ENCODE data around the gene PLXNB1. TPM values are rescaled to one million over a fixed set of nuclear protein-coding genes. Genes with fewer than 3 reads are reported as not detected.

The PLXNB1 gene
- total RNA-seq, 1 donor from 2014 or later = 11.5 TPM

DNA sequence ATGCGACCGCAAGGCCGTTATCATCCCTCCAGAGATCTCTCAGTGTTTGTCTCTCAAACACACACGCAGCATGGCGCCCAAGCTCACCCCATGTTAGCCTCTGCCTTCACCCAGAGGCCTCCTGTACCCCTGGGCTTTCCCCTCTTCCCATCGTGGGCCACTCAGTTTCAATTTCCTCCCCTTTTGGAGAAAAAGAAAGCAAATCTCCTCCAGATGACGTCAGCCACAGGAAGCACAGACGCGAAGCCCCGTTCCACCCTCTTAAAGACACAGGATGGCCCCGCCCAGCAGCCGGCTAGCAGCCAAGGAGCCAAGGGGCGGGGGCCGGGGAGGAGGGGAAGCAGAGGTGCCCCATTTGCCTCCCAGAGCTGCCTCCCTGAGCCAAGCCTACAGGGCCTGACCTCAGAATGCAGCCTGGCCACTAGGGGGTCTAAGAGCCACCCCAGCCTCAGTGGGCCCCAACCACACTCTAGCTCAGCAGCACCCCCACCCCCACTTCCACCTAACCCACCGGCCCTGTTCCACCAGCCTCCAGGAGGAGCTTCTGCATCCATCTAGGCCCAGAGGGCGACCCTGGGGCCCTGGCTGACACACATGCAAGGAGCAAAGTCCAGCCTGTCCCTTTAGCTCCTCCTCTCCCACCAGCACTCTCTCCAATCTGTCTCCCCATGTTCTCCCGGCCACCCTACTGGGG is 43.2 kb upstream of the PLXNB1 start:
- peak overlapping the region; percentile 87 for H3K27ac ChIP-seq (ENCODE audit: low read depth, low read length)
- H3K4me1 ChIP-seq (ENCODE audit: control insufficient read depth in 3 of 3, insufficient read depth in 3 of 3, low read length in 3 of 3) = peaks cover 27 to 40% (median 33%) of the 10 kb centered on the region in 3 donors
- H3K27me3 ChIP-seq (ENCODE audit: control insufficient read depth in 3 of 3, insufficient read depth in 3 of 3, low read length in 3 of 3) = no peaks in the 10 kb centered on the region
- no peaks in the 10 kb centered on the region for H3K9me3 ChIP-seq (ENCODE audit: control insufficient read depth in 3 of 3, low read length in 3 of 3)
- peak overlapping the region; percentile 74 to 97 (median 92) for H3K4me3 ChIP-seq (ENCODE audit: low read length in 3 of 3)
- H3K9ac ChIP-seq (ENCODE audit: low read depth in 1 of 3, low read length in 3 of 3) = peak overlapping the region; percentile 72 to 90 (median 89)
- H3K36me3 ChIP-seq (ENCODE audit: control insufficient read depth in 3 of 3, insufficient read depth in 3 of 3, low read length in 3 of 3) = peaks cover 8 to 18% (median 13%) of the 10 kb centered on the region in 3 donors

DNA sequence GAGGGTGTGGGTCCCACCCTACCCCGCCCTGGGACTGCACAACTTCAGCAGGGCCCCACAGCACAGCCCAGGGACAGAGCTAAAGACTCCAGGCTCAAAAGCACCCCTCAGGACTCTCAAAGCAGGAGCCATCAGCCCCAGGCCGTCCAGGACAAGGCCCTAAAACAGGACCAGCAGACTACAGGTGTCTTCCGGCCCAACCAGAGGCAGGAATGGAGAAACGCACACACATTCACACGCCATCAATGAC is 42.7 kb upstream of the PLXNB1 start:
- peaks cover 13 to 18% (median 17%) of the 10 kb centered on the region in 3 donors for H3K36me3 ChIP-seq (ENCODE audit: control insufficient read depth in 3 of 3, insufficient read depth in 3 of 3, low read length in 3 of 3)

DNA sequence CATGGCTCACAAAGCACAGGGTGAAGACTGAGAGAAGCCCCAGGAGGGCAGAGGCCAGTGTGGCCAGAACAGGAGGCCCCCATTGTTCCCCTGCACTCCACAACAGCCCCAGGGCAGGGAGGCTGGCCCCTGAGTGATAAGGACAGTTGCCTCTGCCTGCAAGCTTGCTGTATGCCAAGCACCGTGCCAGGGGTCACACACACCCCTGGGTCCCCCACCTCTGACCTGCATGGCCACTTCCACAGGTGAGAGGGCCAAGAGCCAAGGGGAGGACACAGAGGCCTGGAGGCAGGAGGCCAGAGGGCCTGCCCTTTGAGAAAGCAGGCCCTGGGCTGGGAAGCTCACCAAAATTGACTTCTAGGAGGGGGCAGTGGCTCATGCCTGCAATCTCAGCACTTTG is 40.4 kb upstream of the PLXNB1 start:
- no peak overlapping the region for H3K4me3 ChIP-seq (ENCODE audit: low read length in 3 of 3)
- no peaks in the 10 kb centered on the region for H3K27me3 ChIP-seq (ENCODE audit: control insufficient read depth in 3 of 3, insufficient read depth in 3 of 3, low read length in 3 of 3)
- peak overlapping the region in 2 of 3 donors; percentile 32 to 60 for H3K9ac ChIP-seq (ENCODE audit: low read depth in 1 of 3, low read length in 3 of 3)
- peaks cover 18 to 25% (median 23%) of the 10 kb centered on the region in 3 donors for H3K36me3 ChIP-seq (ENCODE audit: control insufficient read depth in 3 of 3, insufficient read depth in 3 of 3, low read length in 3 of 3)
- peaks cover 51 to 66% (median 60%) of the 10 kb centered on the region in 3 donors for H3K4me1 ChIP-seq (ENCODE audit: control insufficient read depth in 3 of 3, insufficient read depth in 3 of 3, low read length in 3 of 3)
- no peak overlapping the region for H3K27ac ChIP-seq (ENCODE audit: low read depth, low read length)
- H3K9me3 ChIP-seq (ENCODE audit: control insufficient read depth in 3 of 3, low read length in 3 of 3) = no peaks in the 10 kb centered on the region

More for the DNA sequence above, 42.7 kb upstream of the PLXNB1 start:
- H3K9ac ChIP-seq (ENCODE audit: low read depth in 1 of 3, low read length in 3 of 3) = peak overlapping the region; percentile 72 to 90 (median 89)
- H3K27me3 ChIP-seq (ENCODE audit: control insufficient read depth in 3 of 3, insufficient read depth in 3 of 3, low read length in 3 of 3) = no peaks in the 10 kb centered on the region
- no peaks in the 10 kb centered on the region for H3K9me3 ChIP-seq (ENCODE audit: control insufficient read depth in 3 of 3, low read length in 3 of 3)
- H3K4me1 ChIP-seq (ENCODE audit: control insufficient read depth in 3 of 3, insufficient read depth in 3 of 3, low read length in 3 of 3) = peaks cover 32 to 45% (median 38%) of the 10 kb centered on the region in 3 donors
- peak overlapping the region; percentile 87 for H3K27ac ChIP-seq (ENCODE audit: low read depth, low read length)
- H3K4me3 ChIP-seq (ENCODE audit: low read length in 3 of 3) = peak overlapping the region; percentile 74 to 97 (median 92)

DNA sequence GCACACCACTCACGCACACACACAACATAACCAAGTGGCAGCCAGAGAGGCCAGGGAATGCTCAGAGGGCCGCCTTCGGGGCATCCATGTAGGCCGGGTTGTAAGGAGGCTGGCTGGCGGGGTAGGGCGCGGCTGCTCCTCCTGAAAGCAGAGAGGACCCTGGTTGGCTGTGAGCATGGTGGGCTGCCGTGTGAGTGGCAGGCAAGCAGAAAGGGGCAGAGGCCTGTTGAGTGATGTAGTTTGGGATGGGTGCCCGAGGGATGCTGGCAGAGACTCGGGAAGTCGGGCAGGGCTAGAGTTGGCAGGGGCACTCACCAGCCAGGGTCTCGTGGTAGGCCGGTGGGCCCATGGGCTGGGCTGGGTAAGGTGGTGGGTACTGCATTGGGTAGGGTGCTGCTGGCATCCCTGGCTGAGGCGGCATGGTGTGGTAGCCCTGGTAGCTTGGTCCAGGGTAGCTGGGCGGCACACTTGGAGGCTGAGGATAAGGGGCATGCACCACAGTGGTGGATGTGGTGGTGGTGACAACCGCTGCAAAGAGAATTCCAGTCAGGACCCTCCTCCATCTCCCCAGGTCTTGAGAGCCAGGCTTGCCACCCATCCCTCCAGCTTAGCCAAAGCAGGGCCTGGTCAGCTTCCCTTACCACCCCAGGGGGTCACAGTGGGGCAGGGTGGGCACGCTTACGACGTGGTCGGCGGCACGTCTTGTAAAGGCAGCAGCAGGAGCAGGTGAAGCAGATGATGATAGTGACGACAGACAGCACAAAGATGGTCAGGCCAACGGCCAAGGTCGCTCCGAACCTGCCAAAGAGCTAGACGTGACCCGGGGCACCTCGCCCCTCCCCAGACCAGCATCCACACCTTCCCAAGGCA is 39.4 kb upstream of the PLXNB1 start:
- Histone ChIP-seq H3K9ac (ENCODE audit: low read depth in 1 of 3, low read length in 3 of 3) (peak overlapping the region in 2 of 3 donors; percentile 12 to 25), H3K36me3 (ENCODE audit: control insufficient read depth in 3 of 3, insufficient read depth in 3 of 3, low read length in 3 of 3) (peaks cover 18 to 27% (median 23%) of the 10 kb centered on the region in 3 donors), H3K27me3 (ENCODE audit: control insufficient read depth in 3 of 3, insufficient read depth in 3 of 3, low read length in 3 of 3) (no peaks in the 10 kb centered on the region), H3K9me3 (ENCODE audit: control insufficient read depth in 3 of 3, low read length in 3 of 3) (no peaks in the 10 kb centered on the region), H3K4me1 (ENCODE audit: control insufficient read depth in 3 of 3, insufficient read depth in 3 of 3, low read length in 3 of 3) (peaks cover 57 to 74% (median 69%) of the 10 kb centered on the region in 3 donors), H3K27ac (ENCODE audit: low read depth, low read length) (no peak overlapping the region), H3K4me3 (ENCODE audit: low read length in 3 of 3) (peak overlapping the region in 1 of 3 donors; percentile 13)

DNA sequence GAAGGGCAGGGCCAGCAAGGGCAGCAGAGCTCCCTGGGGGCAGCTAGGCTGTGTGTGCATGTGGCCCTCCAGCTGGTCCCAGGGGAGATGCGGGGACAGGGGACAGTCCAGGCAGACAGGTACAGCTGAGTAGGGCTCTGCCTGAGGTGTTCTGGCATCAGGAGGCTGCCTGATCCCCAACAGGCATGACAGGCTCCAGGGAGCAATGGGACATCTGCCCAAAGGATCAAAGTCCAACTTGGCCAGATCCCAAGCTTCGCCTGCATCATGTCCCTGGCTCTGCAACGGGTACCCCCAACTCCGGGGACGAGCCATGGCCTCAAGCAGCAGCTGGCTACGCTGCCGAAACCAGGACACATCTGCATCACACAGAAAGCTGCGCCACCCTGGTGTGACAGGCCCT is 38.4 kb upstream of the PLXNB1 start:
- Histone ChIP-seq H3K9me3 (ENCODE audit: control insufficient read depth in 3 of 3, low read length in 3 of 3) (no peaks in the 10 kb centered on the region), H3K27me3 (ENCODE audit: control insufficient read depth in 3 of 3, insufficient read depth in 3 of 3, low read length in 3 of 3) (no peaks in the 10 kb centered on the region), H3K36me3 (ENCODE audit: control insufficient read depth in 3 of 3, insufficient read depth in 3 of 3, low read length in 3 of 3) (peaks cover 19 to 29% (median 23%) of the 10 kb centered on the region in 3 donors), H3K4me1 (ENCODE audit: control insufficient read depth in 3 of 3, insufficient read depth in 3 of 3, low read length in 3 of 3) (peaks cover 54 to 70% (median 67%) of the 10 kb centered on the region in 3 donors), H3K4me3 (ENCODE audit: low read length in 3 of 3) (no peak overlapping the region), H3K27ac (ENCODE audit: low read depth, low read length) (peak overlapping the region; percentile 100), H3K9ac (ENCODE audit: low read depth in 1 of 3, low read length in 3 of 3) (peak overlapping the region; percentile 16 to 91 (median 57))

DNA sequence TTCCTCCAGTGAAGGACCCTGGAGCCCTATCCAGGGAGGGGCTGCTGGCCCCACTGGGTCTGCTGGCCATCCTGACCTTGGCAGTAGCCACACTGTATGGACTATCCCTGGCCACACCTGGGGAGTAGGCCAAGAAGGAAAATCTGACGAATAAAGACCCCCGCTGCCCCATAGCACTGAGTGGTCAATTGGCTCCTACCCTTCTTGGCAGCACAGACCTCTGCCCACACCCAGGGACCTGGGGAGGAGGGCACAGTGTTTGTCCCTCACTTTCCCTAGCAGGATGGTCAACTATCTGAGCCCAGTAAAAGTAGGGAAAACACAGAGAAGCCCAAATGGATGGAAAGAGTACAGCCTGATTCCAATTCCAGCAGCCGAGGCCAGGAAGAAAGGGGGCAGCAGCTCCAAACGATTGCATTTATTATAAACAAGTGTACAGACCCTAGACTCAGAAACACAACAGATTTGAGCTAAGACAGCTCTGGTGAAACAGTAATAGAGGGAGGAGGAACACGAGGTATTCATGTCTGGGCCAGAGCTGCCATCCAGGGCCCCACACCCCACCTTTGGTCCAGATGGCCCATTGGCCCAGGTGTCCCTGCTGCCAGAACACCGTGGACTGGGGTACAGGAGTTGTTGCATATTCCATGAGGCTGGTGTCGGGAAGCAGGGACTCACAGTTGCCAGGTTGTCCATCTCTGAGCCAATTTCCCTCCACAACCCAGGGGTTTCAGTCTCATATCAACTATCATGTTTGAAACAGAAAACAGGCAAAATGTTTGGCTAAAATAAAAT is 37.8 kb upstream of the PLXNB1 start:
- Histone ChIP-seq H3K4me3 (ENCODE audit: low read length in 3 of 3) (peak overlapping the region; percentile 84 to 90 (median 88)), H3K36me3 (ENCODE audit: control insufficient read depth in 3 of 3, insufficient read depth in 3 of 3, low read length in 3 of 3) (peaks cover 19 to 29% (median 23%) of the 10 kb centered on the region in 3 donors), H3K9ac (ENCODE audit: low read depth in 1 of 3, low read length in 3 of 3) (peak overlapping the region; percentile 91 to 98 (median 92))

DNA sequence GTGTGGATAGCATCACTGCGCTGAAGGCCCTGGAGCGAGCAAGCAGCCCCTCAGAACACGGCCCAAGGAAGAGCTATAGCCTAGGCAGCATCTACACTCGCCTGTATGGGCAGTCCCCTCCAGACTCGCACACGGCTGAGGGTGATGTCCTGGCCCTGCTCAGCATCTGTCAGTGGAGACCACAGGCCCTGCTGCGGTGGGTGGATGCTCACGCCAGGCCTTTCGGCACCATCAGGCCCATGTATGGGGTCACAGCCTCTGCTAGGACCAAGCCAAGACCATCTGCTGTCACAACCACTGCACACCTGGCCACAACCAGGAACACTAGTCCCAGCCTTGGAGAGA is 37.2 kb upstream of the PLXNB1 start:
- H3K27me3 ChIP-seq (ENCODE audit: control insufficient read depth in 3 of 3, insufficient read depth in 3 of 3, low read length in 3 of 3) = no peaks in the 10 kb centered on the region
- peak overlapping the region; percentile 84 to 90 (median 88) for H3K4me3 ChIP-seq (ENCODE audit: low read length in 3 of 3)
- peak overlapping the region; percentile 100 for H3K27ac ChIP-seq (ENCODE audit: low read depth, low read length)
- peak overlapping the region; percentile 91 to 98 (median 92) for H3K9ac ChIP-seq (ENCODE audit: low read depth in 1 of 3, low read length in 3 of 3)
- H3K9me3 ChIP-seq (ENCODE audit: control insufficient read depth in 3 of 3, low read length in 3 of 3) = no peaks in the 10 kb centered on the region
- H3K36me3 ChIP-seq (ENCODE audit: control insufficient read depth in 3 of 3, insufficient read depth in 3 of 3, low read length in 3 of 3) = peaks cover 19 to 29% (median 23%) of the 10 kb centered on the region in 3 donors
- H3K4me1 ChIP-seq (ENCODE audit: control insufficient read depth in 3 of 3, insufficient read depth in 3 of 3, low read length in 3 of 3) = peaks cover 52 to 64% (median 60%) of the 10 kb centered on the region in 3 donors

More for the DNA sequence above, 37.8 kb upstream of the PLXNB1 start:
- Histone ChIP-seq H3K4me1 (ENCODE audit: control insufficient read depth in 3 of 3, insufficient read depth in 3 of 3, low read length in 3 of 3) (peaks cover 52 to 65% (median 62%) of the 10 kb centered on the region in 3 donors), H3K27ac (ENCODE audit: low read depth, low read length) (peak overlapping the region; percentile 100), H3K9me3 (ENCODE audit: control insufficient read depth in 3 of 3, low read length in 3 of 3) (no peaks in the 10 kb centered on the region), H3K27me3 (ENCODE audit: control insufficient read depth in 3 of 3, insufficient read depth in 3 of 3, low read length in 3 of 3) (no peaks in the 10 kb centered on the region)

DNA sequence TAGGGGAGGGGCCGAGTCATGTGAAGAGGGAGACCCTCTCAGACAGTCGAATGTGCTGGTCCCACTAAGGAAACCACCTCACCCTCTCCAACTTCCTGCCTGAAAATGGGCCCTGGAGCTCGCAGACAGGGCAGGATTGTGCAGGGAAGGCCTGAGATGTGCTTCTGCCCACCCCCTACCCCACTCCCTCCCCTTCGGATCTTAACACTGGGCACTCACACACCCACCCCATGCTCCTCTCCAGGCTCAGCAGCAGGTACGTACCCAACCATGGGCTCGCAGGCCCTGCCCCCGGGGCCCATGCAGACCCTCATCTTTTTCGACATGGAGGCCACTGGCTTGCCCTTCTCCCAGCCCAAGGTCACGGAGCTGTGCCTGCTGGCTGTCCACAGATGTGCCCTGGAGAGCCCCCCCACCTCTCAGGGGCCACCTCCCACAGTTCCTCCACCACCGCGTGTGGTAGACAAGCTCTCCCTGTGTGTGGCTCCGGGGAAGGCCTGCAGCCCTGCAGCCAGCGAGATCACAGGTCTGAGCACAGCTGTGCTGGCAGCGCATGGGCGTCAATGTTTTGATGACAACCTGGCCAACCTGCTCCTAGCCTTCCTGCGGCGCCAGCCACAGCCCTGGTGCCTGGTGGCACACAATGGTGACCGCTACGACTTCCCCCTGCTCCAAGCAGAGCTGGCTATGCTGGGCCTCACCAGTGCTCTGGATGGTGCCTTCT is 36.7 kb upstream of the PLXNB1 start:
- Histone ChIP-seq H3K4me1 (ENCODE audit: control insufficient read depth in 3 of 3, insufficient read depth in 3 of 3, low read length in 3 of 3) (peaks cover 52 to 61% (median 60%) of the 10 kb centered on the region in 3 donors), H3K9ac (ENCODE audit: low read depth in 1 of 3, low read length in 3 of 3) (peak overlapping the region; percentile 91 to 98 (median 92)), H3K4me3 (ENCODE audit: low read length in 3 of 3) (peak overlapping the region; percentile 84 to 90 (median 88)), H3K9me3 (ENCODE audit: control insufficient read depth in 3 of 3, low read length in 3 of 3) (no peaks in the 10 kb centered on the region), H3K27ac (ENCODE audit: low read depth, low read length) (peak overlapping the region; percentile 100), H3K27me3 (ENCODE audit: control insufficient read depth in 3 of 3, insufficient read depth in 3 of 3, low read length in 3 of 3) (no peaks in the 10 kb centered on the region), H3K36me3 (ENCODE audit: control insufficient read depth in 3 of 3, insufficient read depth in 3 of 3, low read length in 3 of 3) (peaks cover 19 to 29% (median 23%) of the 10 kb centered on the region in 3 donors)

Measured in skeletal muscle tissue (tissue), 4 donors.